Measurements from ENCODE around the gene AXIN2.

GRCh38 chr17:65576939-65577338 lies 15.5 kb upstream of the AXIN2 start:
- TF ChIP-seq EP300 (conservative IDR thresholded peaks at IDR 0.05; ENCODE audit: poor library complexity, severe bottlenecking) (no peak), EZH2 (IDR thresholded peaks at IDR 0.05; ENCODE audit: borderline replicate concordance, insufficient read depth, low read length, poor library complexity, severe bottlenecking) (no peak), CTCF (IDR thresholded peaks at IDR 0.05; ENCODE audit: poor library complexity, severe bottlenecking) (no peak)
